Measurements from ENCODE around the gene IFIH1.

Gene IFIH1

GRCh38 chr2:162318328-162319180, at the start of gene IFIH1:
Gene IFIH1 (minus strand): TSS chr2:162318684. CDS start chr2:162318307, 377 bp downstream.
- DNase-seq (ENCODE audit: low read depth), result peak; percentile 63

- no peak for DNase-seq (ENCODE audit: low read depth)
Observed at GRCh38 chr2:162365392-162365791, 46.9 kb upstream of the IFIH1 start.

- DNase-seq (ENCODE audit: low read depth), result no peak
Observed at GRCh38 chr2:162344617-162344950, 26.1 kb upstream of the IFIH1 start.

GRCh38 chr2:162343824-162344616, 25.5 kb upstream of the IFIH1 start, which contains the start of gene GCA:
Gene GCA (plus strand): TSS chr2:162344132. CDS start chr2:162344249, 117 bp downstream.
- peak; percentile 97 for DNase-seq (ENCODE audit: low read depth)

GRCh38 chr2:162343492-162343823, 25.0 kb upstream of the IFIH1 start:
- no peak for DNase-seq (ENCODE audit: low read depth)

- DNase-seq (ENCODE audit: low read depth), result no peak
Observed at GRCh38 chr2:162342841-162343240, 24.4 kb upstream of the IFIH1 start.

- no peak for DNase-seq (ENCODE audit: low read depth)
Observed at GRCh38 chr2:162342321-162342720, 23.8 kb upstream of the IFIH1 start.

GRCh38 chr2:162340822-162341221, 22.3 kb upstream of the IFIH1 start:
- DNase-seq (ENCODE audit: low read depth), result no peak

- no peak for DNase-seq (ENCODE audit: low read depth)
Observed at GRCh38 chr2:162337868-162338267, 19.4 kb upstream of the IFIH1 start.

GRCh38 chr2:162333968-162334367, 15.5 kb upstream of the IFIH1 start:
- DNase-seq (ENCODE audit: low read depth), result no peak

GRCh38 chr2:162330881-162331280, 12.4 kb upstream of the IFIH1 start:
- DNase-seq (ENCODE audit: low read depth), result no peak

- DNase-seq (ENCODE audit: low read depth), result no peak
Observed at GRCh38 chr2:162328424-162329157, 10.1 kb upstream of the IFIH1 start.

- no peak for DNase-seq (ENCODE audit: low read depth)
Observed at GRCh38 chr2:162327806-162328205, 9.3 kb upstream of the IFIH1 start.

GRCh38 chr2:162327134-162327769, 8.8 kb upstream of the IFIH1 start:
- no peak for DNase-seq (ENCODE audit: low read depth)

GRCh38 chr2:162324953-162325352, 6.5 kb upstream of the IFIH1 start:
- no peak for DNase-seq (ENCODE audit: low read depth)

- DNase-seq (ENCODE audit: low read depth), result no peak
Observed at GRCh38 chr2:162320864-162321517, 2.5 kb upstream of the IFIH1 start.

GRCh38 chr2:162317861-162318327, 590 bp downstream of the IFIH1 start:
- peak; percentile 2 for DNase-seq (ENCODE audit: low read depth)

- DNase-seq (ENCODE audit: low read depth), result no peak
Observed at GRCh38 chr2:162317058-162317742, 1.3 kb downstream of the IFIH1 start.

GRCh38 chr2:162316590-162316989, 1.9 kb downstream of the IFIH1 start:
- DNase-seq (ENCODE audit: low read depth), result no peak

- DNase-seq (ENCODE audit: low read depth), result no peak
Observed at GRCh38 chr2:162315938-162316337, 2.5 kb downstream of the IFIH1 start.

- DNase-seq (ENCODE audit: low read depth), result no peak
Observed at GRCh38 chr2:162312853-162313252, 5.6 kb downstream of the IFIH1 start.

Measured in activated gamma-delta T cell treated with anti-CD3 and anti-CD28 coated beads, Interleukin-2, amount 50 U/mL, for 16 hours (primary cell).